K562 (cell line): ENCODE data around the gene COQ8A. TPM values are rescaled to one million over a fixed set of nuclear protein-coding genes. Genes with fewer than 3 reads are reported as not detected.

Experiments
- CBX1 ChIP-seq: sonication (generic); IDR thresholded peaks from 2 replicates; pipeline ENCODE4 v1.6.1; 2016; ENCODE audit warnings: antibody characterized with exemption, low read depth, mild to moderate bottlenecking
- CHD4 ChIP-seq: fragments of 200-600 bp; sonication (generic); IDR thresholded peaks from 3 replicates; pipeline ENCODE4 v1.6.1; 2012; ENCODE audit warnings: low read depth, mild to moderate bottlenecking, mixed read lengths, low read length, inconsistent platforms; ENCODE audit not compliant: insufficient read depth, insufficient replicate concordance, poor library complexity, severe bottlenecking
- KDM1A ChIP-seq, 2 experiments: fragments of 450-650 bp; IDR thresholded peaks; 2 replicates each; pipeline ENCODE4 v1.6.1; 2016; ENCODE audit warnings: mild to moderate bottlenecking in 2 of 2
- POLR2AphosphoS5 ChIP-seq: IDR thresholded peaks from 2 replicates; pipeline ENCODE4 v1.6.1; 2011; ENCODE audit warnings: mild to moderate bottlenecking, low read depth, low read length, moderate library complexity; ENCODE audit not compliant: control insufficient read depth, insufficient read depth
- PRMT5 ChIP-seq: sonication (generic); formaldehyde crosslinking; IDR thresholded peaks from 2 replicates; pipeline ENCODE4 v1.5.0; 2020; ENCODE audit warnings: missing genetic modification reagents
- SAP30 ChIP-seq: fragments of 200-600 bp; sonication (generic); IDR thresholded peaks from 2 replicates; pipeline ENCODE4 v1.6.1; 2012; ENCODE audit warnings: borderline replicate concordance, low read depth, mild to moderate bottlenecking, moderate library complexity, low read length, control low read depth, inconsistent platforms; ENCODE audit not compliant: insufficient read depth, poor library complexity, severe bottlenecking
- ZNF444 ChIP-seq: fragments of 250-450 bp; sonication (Bioruptor Pico); IDR thresholded peaks from 2 replicates; pipeline ENCODE4 v1.4.0; 2020; ENCODE audit warnings: mild to moderate bottlenecking, moderate library complexity
- ZSCAN32 ChIP-seq: fragments of 450-650 bp; formaldehyde crosslinking; IDR thresholded peaks from 2 replicates; pipeline ENCODE4 v1.4.0; 2020; ENCODE audit warnings: mild to moderate bottlenecking, moderate library complexity
- polyA plus RNA-seq, 8 experiments: library from polyadenylated mRNA; depleted of rRNA in 4 of 8; stranded (reverse) in 5 of 8; unstranded in 3 of 8; fragments of >200 nt; fragmentation: Nextera tagmentation in 2 of 8; fragmentation: Illumina TruSeq in 1 of 8; extraction: Ambion mirVana in 2 of 8; extraction: Trizol in 1 of 8; gene quantifications; 2 replicates each; pipeline versions ENCODE4 v1.2.1 to v1.2.3, GENCODE V29; 2011 to 2014; ENCODE audit warnings: inconsistent platforms in 1 of 8, missing spikeins in 1 of 8
- total RNA-seq, 7 experiments: library from RNA; depleted of rRNA in 6 of 7; stranded (reverse); fragments of >200 nt in 6 of 7; fragmentation: Illumina TruSeq in 2 of 7; extraction: Trizol in 2 of 7; gene quantifications; 2 replicates each; pipeline versions ENCODE4 v1.2.1 to v1.2.3, GENCODE V29; 2011 to 2021; ENCODE audit warnings: low replicate concordance in 1 of 7
- TF ChIP-seq, protein P1 (sequence below): sonication (generic); formaldehyde crosslinking; IDR thresholded peaks from 2 replicates; pipeline ENCODE4 v1.8.1; 2023; ENCODE audit warnings: missing genetic modification reagents, mild to moderate bottlenecking, borderline replicate concordance
- TF ChIP-seq, protein P2 (sequence below), 2 experiments: fragments of 200-800 bp in 1 of 2; sonication (Bioruptor generic) in 1 of 2; sonication (generic) in 1 of 2; formaldehyde crosslinking in 1 of 2; IDR thresholded peaks in 1 of 2; conservative IDR thresholded peaks in 1 of 2; 2 replicates each; pipeline versions ENCODE4 v1.5.0 to v1.6.1; 2016 to 2020; ENCODE audit warnings: missing compliant biosample characterization in 1 of 2, missing genetic modification characterization in 1 of 2, missing genetic modification reagents in 1 of 2

COQ8A gene
- total and polyA plus RNA-seq, 9 of the 15 experiments (the other 6 are each of a cell fraction or from before 2014, with no cell fraction given), result 2.6 to 54.3 (median 32.4) TPM

DNA sequence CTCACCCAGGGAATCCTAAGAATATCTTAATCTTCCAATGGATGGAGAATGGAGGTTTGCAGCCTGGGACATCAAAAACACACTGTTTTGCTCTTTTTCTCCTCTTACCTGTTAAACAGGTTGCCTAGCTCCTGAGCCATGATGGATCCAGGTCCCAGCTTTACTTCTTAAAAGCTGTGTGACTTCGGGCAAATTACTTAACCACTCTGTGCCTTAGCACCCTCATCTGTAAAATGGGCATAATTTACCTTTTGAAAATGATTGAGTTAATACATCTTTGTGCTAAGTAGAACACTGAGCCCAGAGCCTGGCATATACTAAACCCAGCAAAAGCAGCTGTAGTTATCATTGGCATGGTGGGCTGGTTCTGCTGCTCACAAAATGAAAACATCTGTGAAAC is 10.2 kb downstream of the COQ8A start (continued):
- TF ChIP-seq, protein P1, sequence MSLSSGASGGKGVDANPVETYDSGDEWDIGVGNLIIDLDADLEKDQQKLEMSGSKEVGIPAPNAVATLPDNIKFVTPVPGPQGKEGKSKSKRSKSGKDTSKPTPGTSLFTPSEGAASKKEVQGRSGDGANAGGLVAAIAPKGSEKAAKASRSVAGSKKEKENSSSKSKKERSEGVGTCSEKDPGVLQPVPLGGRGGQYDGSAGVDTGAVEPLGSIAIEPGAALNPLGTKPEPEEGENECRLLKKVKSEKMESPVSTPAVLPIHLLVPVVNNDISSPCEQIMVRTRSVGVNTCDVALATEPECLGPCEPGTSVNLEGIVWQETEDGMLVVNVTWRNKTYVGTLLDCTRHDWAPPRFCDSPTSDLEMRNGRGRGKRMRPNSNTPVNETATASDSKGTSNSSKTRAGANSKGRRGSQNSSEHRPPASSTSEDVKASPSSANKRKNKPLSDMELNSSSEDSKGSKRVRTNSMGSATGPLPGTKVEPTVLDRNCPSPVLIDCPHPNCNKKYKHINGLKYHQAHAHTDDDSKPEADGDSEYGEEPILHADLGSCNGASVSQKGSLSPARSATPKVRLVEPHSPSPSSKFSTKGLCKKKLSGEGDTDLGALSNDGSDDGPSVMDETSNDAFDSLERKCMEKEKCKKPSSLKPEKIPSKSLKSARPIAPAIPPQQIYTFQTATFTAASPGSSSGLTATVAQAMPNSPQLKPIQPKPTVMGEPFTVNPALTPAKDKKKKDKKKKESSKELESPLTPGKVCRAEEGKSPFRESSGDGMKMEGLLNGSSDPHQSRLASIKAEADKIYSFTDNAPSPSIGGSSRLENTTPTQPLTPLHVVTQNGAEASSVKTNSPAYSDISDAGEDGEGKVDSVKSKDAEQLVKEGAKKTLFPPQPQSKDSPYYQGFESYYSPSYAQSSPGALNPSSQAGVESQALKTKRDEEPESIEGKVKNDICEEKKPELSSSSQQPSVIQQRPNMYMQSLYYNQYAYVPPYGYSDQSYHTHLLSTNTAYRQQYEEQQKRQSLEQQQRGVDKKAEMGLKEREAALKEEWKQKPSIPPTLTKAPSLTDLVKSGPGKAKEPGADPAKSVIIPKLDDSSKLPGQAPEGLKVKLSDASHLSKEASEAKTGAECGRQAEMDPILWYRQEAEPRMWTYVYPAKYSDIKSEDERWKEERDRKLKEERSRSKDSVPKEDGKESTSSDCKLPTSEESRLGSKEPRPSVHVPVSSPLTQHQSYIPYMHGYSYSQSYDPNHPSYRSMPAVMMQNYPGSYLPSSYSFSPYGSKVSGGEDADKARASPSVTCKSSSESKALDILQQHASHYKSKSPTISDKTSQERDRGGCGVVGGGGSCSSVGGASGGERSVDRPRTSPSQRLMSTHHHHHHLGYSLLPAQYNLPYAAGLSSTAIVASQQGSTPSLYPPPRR (CRISPR knock-in tag), result no peak
- no peak for TF ChIP-seq ZSCAN32 (CRISPR knock-in tag)
- no peak for TF ChIP-seq ZNF444 (CRISPR knock-in tag)
- no peak for TF ChIP-seq SAP30
- peak; percentile 59 to 87; a peak in 3 of 4 replicates for TF ChIP-seq KDM1A (IDR thresholded peaks at IDR 0.05)
- TF ChIP-seq CHD4, result peak; percentile 76
- no peak for TF ChIP-seq PRMT5 (CRISPR knock-in tag)
- TF ChIP-seq, protein P2, sequence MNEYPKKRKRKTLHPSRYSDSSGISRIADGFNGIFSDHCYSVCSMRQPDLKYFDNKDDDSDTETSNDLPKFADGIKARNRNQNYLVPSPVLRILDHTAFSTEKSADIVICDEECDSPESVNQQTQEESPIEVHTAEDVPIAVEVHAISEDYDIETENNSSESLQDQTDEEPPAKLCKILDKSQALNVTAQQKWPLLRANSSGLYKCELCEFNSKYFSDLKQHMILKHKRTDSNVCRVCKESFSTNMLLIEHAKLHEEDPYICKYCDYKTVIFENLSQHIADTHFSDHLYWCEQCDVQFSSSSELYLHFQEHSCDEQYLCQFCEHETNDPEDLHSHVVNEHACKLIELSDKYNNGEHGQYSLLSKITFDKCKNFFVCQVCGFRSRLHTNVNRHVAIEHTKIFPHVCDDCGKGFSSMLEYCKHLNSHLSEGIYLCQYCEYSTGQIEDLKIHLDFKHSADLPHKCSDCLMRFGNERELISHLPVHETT (CRISPR knock-in tag; conservative IDR thresholded peaks at IDR 0.05 in 1 of 2, IDR thresholded peaks at IDR 0.05 in 1 of 2), result no peak
- TF ChIP-seq POLR2AphosphoS5, result no peak
- peak; percentile 56; the same call in 1 of the 2 replicates for TF ChIP-seq CBX1
